ENCODE results near the gene NKTR. TPM values are rescaled to one million over a fixed set of nuclear protein-coding genes. Genes with fewer than 3 reads are reported as not detected.

Gene NKTR
- total and polyA plus RNA-seq, 9 of the 15 experiments (the other 6 are each of a cell fraction or from before 2014, with no cell fraction given), result 19.7 to 123 (median 92.6) TPM

DNA sequence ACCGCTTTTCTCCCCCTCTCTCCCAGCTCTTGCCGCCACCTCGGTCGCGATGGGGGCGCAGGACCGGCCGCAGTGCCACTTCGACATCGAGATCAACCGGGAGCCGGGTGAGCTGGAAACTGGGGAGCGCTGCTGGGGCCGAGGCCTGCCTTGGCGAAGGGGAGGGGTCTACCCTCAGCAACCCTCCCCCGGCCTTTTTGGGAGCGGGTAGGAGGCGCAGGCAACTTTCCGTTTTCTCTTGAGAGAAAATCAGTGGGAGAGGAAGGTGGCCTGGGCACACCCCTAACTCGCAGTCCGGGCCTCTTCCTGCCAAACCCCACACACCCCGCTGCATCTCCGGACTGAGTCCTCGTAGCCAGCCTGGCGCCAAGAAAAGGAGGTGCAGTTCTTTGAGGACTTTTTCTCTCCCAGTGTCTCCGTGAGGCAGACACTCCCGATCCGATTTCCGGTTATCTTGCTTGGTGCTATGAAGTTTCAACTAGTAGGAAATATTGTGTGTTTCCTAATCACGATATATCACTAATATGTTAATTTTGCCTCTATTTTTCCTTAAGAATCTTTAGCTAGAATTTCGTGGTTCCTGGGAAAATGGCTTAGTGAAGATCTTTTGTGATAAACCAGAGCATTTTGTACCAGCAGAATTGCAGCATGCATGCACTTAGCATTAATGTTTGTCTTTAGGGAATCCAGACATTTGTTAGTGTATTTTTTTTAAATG, 631 bp downstream of the NKTR start (continued):
- 0 out of 2 replicates have a peak, but pooled peaks have one; percentile 12 for TF ChIP-seq JUN (IDR thresholded peaks at IDR 0.05; ENCODE audit: borderline replicate concordance, low read depth, low read length)
- TF ChIP-seq JUN (CRISPR knock-in tag; IDR thresholded peaks at IDR 0.05; ENCODE audit: borderline replicate concordance), result no peak; the same call in 1 of the 2 replicates
- no peak for TF ChIP-seq GATAD2A (IDR thresholded peaks at IDR 0.05)
- no peak for TF ChIP-seq SAFB (IDR thresholded peaks at IDR 0.05; ENCODE audit: borderline replicate concordance, low read depth, low read length)
- no peak for TF ChIP-seq CBFB (CRISPR knock-in tag; IDR thresholded peaks at IDR 0.05)
- no peak for TF ChIP-seq ZNF668 (CRISPR knock-in tag; IDR thresholded peaks at IDR 0.05)
- peak; percentile 68 for TF ChIP-seq PHF8 (IDR thresholded peaks at IDR 0.05; ENCODE audit: borderline replicate concordance, low read length)
- TF ChIP-seq, protein P1, sequence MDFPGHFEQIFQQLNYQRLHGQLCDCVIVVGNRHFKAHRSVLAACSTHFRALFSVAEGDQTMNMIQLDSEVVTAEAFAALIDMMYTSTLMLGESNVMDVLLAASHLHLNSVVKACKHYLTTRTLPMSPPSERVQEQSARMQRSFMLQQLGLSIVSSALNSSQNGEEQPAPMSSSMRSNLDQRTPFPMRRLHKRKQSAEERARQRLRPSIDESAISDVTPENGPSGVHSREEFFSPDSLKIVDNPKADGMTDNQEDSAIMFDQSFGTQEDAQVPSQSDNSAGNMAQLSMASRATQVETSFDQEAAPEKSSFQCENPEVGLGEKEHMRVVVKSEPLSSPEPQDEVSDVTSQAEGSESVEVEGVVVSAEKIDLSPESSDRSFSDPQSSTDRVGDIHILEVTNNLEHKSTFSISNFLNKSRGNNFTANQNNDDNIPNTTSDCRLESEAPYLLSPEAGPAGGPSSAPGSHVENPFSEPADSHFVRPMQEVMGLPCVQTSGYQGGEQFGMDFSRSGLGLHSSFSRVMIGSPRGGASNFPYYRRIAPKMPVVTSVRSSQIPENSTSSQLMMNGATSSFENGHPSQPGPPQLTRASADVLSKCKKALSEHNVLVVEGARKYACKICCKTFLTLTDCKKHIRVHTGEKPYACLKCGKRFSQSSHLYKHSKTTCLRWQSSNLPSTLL (IDR thresholded peaks at IDR 0.05), result no peak
- TF ChIP-seq ZNF586 (CRISPR knock-in tag; conservative IDR thresholded peaks at IDR 0.05), result no peak
- TF ChIP-seq RFX5 (IDR thresholded peaks at IDR 0.05; ENCODE audit: low read depth, low read length), result no peak
- no peak for TF ChIP-seq RFX1 (IDR thresholded peaks at IDR 0.05)
- no peak for TF ChIP-seq WHSC1 (IDR thresholded peaks at IDR 0.05; ENCODE audit: low read length)
- TF ChIP-seq HDGF (IDR thresholded peaks at IDR 0.05), result 0 out of 2 replicates have a peak, but pooled peaks have one; percentile 12
- TF ChIP-seq DPF2 (IDR thresholded peaks at IDR 0.05), result peak; percentile 22; the same call in 1 of the 2 replicates
- no peak; the same call in 1 of the 2 replicates for TF ChIP-seq CAMTA2 (CRISPR knock-in tag; conservative IDR thresholded peaks at IDR 0.05)
- TF ChIP-seq ESRRA (IDR thresholded peaks at IDR 0.05; ENCODE audit: borderline replicate concordance, low read depth), result no peak
- no peak for TF ChIP-seq KDM1A (IDR thresholded peaks at IDR 0.05)
- no peak for TF ChIP-seq PYGO2 (tag; IDR thresholded peaks at IDR 0.05)
- TF ChIP-seq ZNF146 (CRISPR knock-in tag; IDR thresholded peaks at IDR 0.05; ENCODE audit: unreplicated experiment), result no peak
- TF ChIP-seq, protein P2, sequence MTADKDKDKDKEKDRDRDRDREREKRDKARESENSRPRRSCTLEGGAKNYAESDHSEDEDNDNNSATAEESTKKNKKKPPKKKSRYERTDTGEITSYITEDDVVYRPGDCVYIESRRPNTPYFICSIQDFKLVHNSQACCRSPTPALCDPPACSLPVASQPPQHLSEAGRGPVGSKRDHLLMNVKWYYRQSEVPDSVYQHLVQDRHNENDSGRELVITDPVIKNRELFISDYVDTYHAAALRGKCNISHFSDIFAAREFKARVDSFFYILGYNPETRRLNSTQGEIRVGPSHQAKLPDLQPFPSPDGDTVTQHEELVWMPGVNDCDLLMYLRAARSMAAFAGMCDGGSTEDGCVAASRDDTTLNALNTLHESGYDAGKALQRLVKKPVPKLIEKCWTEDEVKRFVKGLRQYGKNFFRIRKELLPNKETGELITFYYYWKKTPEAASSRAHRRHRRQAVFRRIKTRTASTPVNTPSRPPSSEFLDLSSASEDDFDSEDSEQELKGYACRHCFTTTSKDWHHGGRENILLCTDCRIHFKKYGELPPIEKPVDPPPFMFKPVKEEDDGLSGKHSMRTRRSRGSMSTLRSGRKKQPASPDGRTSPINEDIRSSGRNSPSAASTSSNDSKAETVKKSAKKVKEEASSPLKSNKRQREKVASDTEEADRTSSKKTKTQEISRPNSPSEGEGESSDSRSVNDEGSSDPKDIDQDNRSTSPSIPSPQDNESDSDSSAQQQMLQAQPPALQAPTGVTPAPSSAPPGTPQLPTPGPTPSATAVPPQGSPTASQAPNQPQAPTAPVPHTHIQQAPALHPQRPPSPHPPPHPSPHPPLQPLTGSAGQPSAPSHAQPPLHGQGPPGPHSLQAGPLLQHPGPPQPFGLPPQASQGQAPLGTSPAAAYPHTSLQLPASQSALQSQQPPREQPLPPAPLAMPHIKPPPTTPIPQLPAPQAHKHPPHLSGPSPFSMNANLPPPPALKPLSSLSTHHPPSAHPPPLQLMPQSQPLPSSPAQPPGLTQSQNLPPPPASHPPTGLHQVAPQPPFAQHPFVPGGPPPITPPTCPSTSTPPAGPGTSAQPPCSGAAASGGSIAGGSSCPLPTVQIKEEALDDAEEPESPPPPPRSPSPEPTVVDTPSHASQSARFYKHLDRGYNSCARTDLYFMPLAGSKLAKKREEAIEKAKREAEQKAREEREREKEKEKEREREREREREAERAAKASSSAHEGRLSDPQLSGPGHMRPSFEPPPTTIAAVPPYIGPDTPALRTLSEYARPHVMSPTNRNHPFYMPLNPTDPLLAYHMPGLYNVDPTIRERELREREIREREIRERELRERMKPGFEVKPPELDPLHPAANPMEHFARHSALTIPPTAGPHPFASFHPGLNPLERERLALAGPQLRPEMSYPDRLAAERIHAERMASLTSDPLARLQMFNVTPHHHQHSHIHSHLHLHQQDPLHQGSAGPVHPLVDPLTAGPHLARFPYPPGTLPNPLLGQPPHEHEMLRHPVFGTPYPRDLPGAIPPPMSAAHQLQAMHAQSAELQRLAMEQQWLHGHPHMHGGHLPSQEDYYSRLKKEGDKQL (CRISPR knock-in tag; IDR thresholded peaks at IDR 0.05; ENCODE audit: borderline replicate concordance), result peak; percentile 7; the same call in 1 of the 2 replicates
- TF ChIP-seq SLC30A9 (CRISPR knock-in tag; IDR thresholded peaks at IDR 0.05), result no peak
- TF ChIP-seq TEAD1 (CRISPR knock-in tag; IDR thresholded peaks at IDR 0.05), result no peak
- no peak for TF ChIP-seq RBM15 (IDR thresholded peaks at IDR 0.05; ENCODE audit: insufficient read depth, low read length)

Data from K562 (cell line).